ENCODE measurements around the gene DMAC2L. TPM values are rescaled to one million over a fixed set of nuclear protein-coding genes. Genes with fewer than 3 reads are reported as not detected.

The DMAC2L gene
- polyA plus RNA-seq, 1 donor, result 16.8 TPM

Other genes starting within 250 kb of the DMAC2L start
- gene VCPKMT, start 195.8 kb upstream of the DMAC2L start, polyA plus RNA-seq (ENCODE audit: insufficient read length), result 9.7 TPM
- 37.1 TPM for gene SOS2, start 80.7 kb upstream of the DMAC2L start, polyA plus RNA-seq (ENCODE audit: insufficient read length)
- gene L2HGDH, start 95 bp upstream of the DMAC2L start, polyA plus RNA-seq (ENCODE audit: insufficient read length), result 6.8 TPM
- 3.7 TPM for gene CDKL1, start 84.6 kb downstream of the DMAC2L start, polyA plus RNA-seq (ENCODE audit: insufficient read length)
- 29.5 TPM for gene MAP4K5, start 220.2 kb downstream of the DMAC2L start, polyA plus RNA-seq (ENCODE audit: insufficient read length)
- gene ATL1, start 247.8 kb downstream of the DMAC2L start, polyA plus RNA-seq (ENCODE audit: insufficient read length), result 6.1 TPM

Measured in forelimb muscle (tissue), 1 donor.